HG03280 (cell line): ENCODE measurements around the gene AUNIP.

Source experiments
- ATAC-seq: cut with Tn5 transposase; IDR thresholded peaks from one replicate; pipeline ENCODE4 v1.9.1; 2021; ENCODE audit warnings: mild to moderate bottlenecking, moderate library complexity; ENCODE audit not compliant: unreplicated experiment

The AUNIP gene

DNA sequence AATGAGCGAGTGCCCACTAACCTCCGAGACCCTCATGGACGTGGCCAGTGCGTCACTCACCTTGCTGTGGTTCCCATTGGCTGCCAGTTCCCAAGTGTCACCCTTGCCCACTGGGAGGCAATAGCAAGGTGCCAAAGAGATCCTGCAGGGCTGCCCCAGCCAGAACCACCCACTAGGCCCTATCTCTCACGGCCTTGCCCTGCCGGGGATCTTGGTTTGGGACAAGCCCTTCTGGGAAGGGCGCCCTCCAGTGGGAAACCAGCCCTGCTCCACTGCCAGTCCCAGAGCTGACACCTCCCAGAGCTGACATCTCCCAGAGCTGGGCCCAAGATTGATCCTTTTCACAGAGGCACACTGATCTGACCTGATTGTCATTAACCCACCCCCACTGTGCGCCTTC, 61.3 kb downstream of the AUNIP start:
- ATAC-seq, result no peak

DNA sequence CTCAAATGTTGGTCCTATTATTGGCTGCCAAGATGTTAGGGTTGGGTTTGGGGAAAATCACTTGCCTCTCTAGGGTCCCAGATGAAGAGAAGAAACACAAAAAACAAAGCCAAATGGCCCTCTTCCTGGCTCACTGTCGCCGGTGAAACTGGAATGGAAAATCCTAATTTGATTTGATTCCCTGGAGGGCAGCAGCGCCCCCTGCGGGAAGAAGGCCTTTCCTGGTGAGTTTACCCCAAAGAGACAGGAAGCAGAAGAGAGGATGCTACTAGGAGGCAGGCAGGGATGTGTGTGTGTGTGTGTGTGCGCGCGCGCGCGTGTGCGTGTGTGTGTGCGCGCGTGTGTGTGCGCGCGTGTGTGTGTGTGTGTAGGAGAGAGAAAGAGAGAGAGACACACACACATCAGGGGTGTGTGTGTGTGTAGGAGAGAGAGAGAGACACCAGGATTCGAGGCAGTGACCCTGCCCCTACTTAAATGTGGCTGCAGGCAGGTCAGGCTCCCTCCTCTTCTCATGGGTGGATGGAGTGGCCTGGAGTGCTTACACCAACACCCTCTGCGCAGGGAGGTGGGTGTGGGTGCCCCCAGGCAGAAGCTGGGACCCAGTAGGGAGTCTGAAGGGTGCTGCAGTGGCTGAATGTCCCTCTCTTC, 62.3 kb downstream of the AUNIP start:
- ATAC-seq, result no peak

DNA sequence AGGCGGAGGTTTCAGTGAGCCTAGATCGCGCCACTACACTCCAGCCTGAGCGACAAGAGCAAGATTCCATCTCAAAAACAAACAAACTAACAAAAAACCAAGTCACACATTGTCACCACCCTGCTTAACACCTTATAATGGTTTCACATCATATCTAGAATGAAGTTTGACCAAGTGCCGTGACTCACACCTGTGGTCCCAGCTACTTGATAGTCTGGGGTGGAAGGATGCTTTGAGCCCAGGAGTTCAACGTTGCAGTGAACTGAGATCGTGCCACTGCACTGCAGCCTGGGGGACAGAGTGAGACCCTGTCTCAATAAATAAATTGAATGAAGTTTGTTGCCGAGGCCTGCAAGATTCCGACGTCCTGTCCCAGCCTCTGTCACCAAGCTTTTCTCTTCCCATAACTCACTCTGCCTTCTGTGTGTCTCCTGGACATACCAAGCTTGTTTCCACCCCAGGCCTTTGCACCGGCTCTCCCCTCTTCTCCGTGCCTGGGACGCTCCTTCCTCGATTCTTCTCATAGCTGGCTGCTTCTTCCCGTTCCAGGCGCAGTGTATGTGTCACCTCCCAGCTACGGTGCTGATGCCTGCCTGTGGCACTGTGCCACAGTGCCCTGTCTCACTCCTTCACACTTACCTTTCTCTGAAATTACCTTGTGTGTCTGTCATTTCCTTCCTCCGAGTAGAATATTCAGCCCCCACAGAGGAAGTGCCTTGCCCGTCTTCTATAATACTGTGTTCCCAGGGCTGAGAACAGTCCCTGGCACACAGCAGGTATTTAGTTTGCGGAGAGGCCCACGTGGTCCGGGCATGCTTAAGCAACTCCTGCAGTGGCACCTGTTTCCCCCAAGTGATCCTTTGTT, 63.1 kb downstream of the AUNIP start:
- ATAC-seq, result no peak

DNA sequence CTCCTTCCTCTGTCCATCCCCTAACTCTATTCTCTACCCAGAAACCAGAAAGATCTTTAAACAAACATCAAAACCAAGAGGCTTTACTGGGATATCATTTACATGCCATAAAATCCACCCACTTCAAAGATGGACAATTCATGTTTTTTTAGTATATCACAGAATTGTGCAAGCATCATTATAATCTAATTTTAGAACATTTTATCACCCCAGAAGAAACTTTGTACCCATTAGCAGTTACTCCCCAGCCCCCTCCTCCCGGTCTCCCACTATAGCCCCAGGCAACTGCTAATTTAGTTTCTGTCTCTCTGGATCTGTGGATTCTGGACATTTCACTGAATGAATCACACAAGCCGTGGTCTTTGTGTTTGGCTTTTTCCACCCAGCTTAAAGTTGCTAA, 64.0 kb downstream of the AUNIP start:
- ATAC-seq, result no peak

DNA sequence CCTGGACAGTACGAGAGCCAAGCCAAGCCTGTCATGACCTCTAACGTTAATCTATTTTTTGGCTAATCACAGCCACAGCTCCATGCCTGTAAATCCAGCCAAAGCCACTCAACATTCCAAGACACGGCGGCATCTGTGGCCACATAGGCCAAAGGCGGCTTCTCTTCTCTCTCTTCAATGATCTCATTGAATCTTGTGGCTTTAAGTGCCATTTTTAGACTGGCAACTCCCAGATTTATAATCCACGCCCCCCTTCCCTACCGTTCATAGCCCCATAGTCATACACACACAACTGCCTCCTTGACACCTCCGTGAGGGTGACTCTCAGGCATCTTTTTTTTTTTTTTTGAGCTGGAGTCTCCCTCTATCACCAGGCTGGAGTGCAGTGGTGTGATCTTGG, 64.9 kb downstream of the AUNIP start:
- ATAC-seq, result no peak

DNA sequence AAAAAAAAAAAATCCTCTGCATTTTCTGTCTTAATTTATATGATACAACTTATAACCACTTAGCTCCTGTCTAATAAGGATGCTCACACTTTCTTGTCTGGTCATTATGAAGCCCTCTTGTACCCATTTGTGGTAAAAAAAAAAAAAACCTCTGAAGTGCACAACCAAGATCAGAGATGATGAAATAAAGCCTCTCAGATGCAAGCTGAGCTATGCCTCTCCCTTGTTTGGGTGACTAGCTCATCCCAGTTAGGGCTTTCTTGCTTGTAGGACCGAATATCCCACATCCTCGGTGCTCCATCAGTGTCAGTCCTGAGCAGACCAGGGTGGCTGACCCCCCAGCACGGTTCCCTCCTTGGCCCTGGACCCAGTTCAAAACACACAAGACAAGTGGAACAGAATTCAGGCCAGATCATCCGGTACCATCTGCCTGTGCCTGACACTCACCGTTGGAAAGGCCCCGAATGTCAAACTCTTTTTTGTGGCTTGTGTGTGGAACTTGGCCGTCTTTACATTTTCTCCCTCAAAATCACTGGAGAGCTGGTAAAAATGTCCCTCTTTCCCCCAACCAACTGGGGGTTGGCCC, 65.6 kb downstream of the AUNIP start:
- no peak for ATAC-seq

DNA sequence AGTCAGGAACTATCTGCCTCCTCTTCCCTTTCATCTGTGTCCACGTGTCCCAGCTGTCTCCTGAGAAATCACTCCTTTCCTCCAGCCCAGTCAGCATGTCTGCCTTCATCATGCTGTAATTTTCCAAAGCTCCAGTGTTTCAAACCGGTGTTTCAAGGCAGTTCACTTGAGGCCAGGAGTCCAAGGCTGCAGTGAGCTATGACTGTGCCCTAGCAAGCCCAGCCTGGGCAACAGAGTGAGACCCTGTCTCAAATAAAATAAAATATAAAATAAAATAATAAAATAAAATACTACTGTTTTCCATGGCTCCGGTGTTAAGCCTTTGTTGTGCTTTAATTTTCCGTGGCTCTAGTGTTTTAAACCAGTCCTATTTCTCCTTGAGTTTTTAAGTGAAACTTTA, 67.1 kb downstream of the AUNIP start:
- ATAC-seq, result no peak

DNA sequence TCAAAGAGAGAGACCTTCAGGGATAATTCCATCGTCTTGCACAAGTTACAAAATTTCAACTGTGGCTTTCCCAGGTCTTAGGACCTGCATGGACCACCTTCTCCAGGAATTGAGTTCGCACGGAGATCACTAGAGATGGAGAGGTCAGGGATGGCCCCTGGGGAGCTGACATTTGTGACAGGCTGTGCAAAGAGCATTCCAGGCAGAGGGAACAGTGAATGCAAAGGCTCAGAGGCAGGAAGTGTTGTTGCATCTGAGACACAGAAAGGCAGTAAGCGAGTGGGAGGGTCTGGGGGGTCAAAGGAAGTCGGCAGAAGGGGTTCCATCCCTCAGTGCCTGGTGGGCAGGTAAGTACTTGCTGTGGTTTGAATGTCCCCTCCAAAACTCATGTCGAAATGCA, 68.8 kb downstream of the AUNIP start:
- no peak for ATAC-seq

DNA sequence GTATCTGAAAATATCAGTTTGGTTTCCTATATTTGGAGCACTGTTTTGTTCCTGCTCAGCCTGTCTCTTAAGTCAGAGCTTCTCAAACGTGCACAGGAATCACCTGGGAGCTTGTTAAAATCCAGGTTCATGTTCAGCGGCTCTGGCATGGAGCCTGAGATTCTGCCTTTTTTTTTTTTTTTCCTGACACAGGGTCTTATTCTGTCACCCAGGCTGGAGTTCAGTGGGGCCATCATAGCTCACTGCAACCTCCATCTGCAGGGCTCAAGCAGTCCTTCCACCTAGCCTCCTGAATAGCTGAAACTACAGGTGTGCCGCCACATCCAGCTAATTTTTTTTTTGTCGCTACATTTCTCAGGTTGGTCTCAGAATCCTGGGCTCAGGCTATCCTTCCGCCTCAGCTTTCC, 71.5 kb downstream of the AUNIP start:
- no peak for ATAC-seq

DNA sequence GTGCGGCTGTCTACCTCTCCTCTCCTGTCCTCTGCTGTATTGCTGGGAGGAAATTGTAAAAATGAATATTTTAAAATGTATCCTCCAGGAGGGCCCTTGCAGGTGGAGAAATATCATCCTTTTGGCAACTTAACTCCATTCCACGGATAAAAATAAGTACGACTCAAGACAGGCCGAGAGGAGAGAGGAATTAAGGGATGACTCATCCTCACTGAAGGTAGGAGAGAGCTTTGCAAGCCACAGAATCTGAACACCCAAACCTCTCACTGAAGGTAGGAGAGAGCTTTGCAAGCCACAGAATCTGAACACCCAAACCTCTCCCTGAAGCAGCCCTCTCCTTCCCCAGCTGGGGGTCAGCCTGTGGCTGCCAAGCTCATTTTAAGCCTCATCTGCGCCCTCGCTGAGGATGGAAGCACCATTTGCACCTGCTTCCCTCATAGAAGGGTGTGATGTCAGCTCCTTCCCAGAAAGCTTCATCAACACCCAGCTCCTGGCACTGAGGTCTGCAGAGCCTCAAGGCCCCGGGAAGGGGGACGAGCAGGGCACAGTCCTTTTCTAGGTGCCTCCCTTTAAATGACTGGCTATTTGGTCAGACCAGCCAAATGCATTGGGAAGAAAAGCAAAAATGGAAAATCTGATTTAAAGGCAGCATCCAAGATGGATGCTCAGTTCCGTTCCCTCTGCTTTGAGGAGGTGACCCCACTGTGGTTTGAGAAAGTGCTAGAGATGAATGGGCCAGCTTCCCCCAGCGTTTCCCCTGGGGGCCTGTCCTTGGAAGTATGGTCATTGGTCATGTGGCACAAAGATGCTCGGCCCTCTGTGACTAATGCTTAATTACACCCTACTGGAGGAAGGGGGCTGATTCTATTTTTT, 72.1 kb downstream of the AUNIP start:
- no peak for ATAC-seq

DNA sequence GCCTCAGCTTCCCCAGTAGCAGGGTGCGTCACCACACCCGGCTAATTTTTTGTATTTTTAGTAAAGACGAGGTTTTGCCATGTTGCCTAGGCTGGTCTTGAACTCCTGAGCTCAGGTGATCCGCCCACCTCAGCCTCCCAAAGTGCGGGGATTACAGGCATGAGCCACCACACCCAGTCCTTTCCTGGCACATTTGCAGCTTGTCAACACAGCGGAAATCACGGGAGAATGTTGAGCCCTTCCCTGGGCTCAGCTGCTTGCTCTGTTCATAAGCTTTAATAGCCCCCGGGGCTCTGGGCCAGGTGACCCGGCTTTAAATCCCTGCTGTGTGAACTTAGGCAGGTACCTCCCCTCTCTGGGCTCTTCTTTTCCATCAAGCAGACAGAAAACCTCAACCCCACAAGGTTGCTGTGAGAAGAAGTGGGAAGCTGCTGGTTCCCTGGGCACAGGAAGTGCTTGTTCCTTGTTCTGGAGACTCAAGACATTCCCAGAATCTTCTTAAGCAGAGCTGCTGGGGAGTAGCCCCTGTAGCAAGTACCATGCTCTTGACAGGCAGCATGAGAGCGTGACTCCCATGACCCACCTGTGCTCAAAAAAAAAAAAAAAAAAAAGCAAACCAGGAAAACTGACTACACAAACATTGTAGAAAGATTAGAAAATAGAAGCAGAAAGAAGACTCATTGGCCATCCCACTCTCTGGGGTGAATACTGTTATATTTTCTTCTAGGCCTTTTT, 73.8 kb downstream of the AUNIP start:
- ATAC-seq, result no peak

DNA sequence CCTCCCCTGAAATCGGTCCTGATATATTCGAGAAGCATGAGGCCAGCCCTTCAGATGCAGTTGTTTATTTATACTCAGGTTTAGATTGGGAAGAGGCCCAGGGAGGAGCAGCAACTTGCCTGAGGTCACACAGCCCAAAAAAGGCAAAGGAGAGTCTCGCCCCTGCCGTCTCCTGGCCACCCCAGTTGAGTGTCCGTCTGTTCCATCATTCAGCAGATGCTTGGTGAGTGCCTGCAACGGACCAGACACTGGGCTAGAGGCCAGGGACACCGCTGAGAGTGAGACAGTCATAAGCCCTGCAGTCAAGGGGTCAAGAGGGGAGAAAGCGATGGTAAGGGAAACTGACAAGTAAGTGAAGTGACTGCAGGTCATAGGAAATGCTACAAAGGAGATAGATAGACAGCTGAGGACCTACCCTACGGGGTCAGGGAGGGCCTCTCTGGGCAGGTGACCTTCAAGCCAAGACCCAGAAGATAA, 74.6 kb downstream of the AUNIP start:
- no peak for ATAC-seq
